Measurements from ENCODE around the gene C10orf90.

DNA sequence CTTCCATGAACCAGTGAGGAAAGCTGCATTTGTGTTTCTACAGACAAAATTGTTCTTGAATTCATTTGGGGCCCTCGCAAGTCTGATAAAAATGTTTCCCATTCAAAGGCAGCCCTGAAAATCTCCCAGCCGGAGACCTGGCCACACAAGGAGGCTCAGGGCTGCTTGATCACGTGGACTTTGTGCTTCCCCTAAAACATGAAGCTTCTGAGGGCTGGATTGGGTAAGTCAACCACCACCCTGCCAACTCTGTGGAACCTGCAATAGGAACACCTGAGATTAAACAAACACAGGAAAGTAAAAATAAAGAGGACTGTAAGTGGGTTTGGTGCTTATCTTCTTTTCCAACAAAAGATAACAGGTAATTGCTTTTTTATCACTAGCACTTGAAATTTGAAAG, 133.8 kb downstream of the C10orf90 start:
- TF ChIP-seq, protein P1, sequence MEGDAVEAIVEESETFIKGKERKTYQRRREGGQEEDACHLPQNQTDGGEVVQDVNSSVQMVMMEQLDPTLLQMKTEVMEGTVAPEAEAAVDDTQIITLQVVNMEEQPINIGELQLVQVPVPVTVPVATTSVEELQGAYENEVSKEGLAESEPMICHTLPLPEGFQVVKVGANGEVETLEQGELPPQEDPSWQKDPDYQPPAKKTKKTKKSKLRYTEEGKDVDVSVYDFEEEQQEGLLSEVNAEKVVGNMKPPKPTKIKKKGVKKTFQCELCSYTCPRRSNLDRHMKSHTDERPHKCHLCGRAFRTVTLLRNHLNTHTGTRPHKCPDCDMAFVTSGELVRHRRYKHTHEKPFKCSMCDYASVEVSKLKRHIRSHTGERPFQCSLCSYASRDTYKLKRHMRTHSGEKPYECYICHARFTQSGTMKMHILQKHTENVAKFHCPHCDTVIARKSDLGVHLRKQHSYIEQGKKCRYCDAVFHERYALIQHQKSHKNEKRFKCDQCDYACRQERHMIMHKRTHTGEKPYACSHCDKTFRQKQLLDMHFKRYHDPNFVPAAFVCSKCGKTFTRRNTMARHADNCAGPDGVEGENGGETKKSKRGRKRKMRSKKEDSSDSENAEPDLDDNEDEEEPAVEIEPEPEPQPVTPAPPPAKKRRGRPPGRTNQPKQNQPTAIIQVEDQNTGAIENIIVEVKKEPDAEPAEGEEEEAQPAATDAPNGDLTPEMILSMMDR (IDR thresholded peaks at IDR 0.05; ENCODE audit: poor library complexity): no peak
- TF ChIP-seq EZH2 (IDR thresholded peaks at IDR 0.05; ENCODE audit: borderline replicate concordance): no peak
- no peak for TF ChIP-seq EZH2phosphoT487 (IDR thresholded peaks at IDR 0.05; ENCODE audit: low read depth, severe bottlenecking, unreplicated experiment)

Measured in hepatocyte (in vitro differentiated cells).